HepG2 (cell line): ENCODE data around the gene PMEPA1. TPM values are rescaled to one million over a fixed set of nuclear protein-coding genes. Genes with fewer than 3 reads are reported as not detected.
A peak's percentile ranks its signal among the peaks of the same experiment; 100 is the strongest.

Experiments used
- ATAC-seq: fragments of 200-7000 bp; cut with Tn5 transposase; 3 replicates; pipeline ENCODE4 v1.9.1; 2020; ENCODE audit warnings: mild to moderate bottlenecking, moderate library complexity
- BruUV-seq: library from RNA; stranded (reverse); fragments of 400-500 nt; replicated peaks from 2 replicates; lab custom pipeline; 2021; lab: Mats Ljungman, UMichigan
- CTCF ChIA-PET: fragments of 300-600 bp; formaldehyde crosslinking; extraction: SDS; loops from one replicate; lab custom pipeline; 2021; ENCODE audit warnings: low total read pairs, inconsistent platforms, low intra/inter-chr PET ratio; lab: Yijun Ruan, JAX
- POLR2A ChIA-PET: fragments of 350-600 bp; sonication (Branson Sonifier 250); formaldehyde crosslinking; loops from one replicate; lab custom pipeline; 2020; ENCODE audit warnings: antibody characterized with exemption, inconsistent platforms; lab: Yijun Ruan, JAX
- DNase-seq: peaks from one replicate; pipeline ENCODE4 v3.0.0-alpha.2; 2015; ENCODE audit warnings: low spot score
- FAIRE-seq: peaks from 3 replicates; lab custom pipeline; 2011; peaks lifted over from hg19 to GRCh38; lab: Jason Lieb, UNC
- H2AFZ ChIP-seq: one replicate; pipeline ENCODE4 v1.6.1; 2011; ENCODE audit warnings: low read length, inconsistent platforms
- H3K27ac ChIP-seq: fragments of 300-600 bp; 3 replicates; pipeline ENCODE4 v1.8.0; 2011; ENCODE audit warnings: mixed run types, mild to moderate bottlenecking, mixed read lengths, low read length, inconsistent platforms; ENCODE audit not compliant: insufficient read depth; ENCODE audit errors: extremely low read length
- H3K27me3 ChIP-seq, 2 experiments: fragments of 200-600 bp in 1 of 2; 2 replicates in 1 of 2; 3 replicates in 1 of 2; pipeline versions ENCODE4 v1.6.0 to v1.8.0; 2011; ENCODE audit warnings: low read length in 2 of 2, mild to moderate bottlenecking in 2 of 2, moderate library complexity in 2 of 2, inconsistent platforms in 1 of 2; ENCODE audit not compliant: insufficient read depth in 2 of 2, control insufficient read depth in 1 of 2
- H3K36me3 ChIP-seq, 2 experiments: fragments of 200-600 bp in 1 of 2; replicated peaks in 1 of 2; 2 replicates in 1 of 2; 3 replicates in 1 of 2; pipeline versions ENCODE4 v1.5.1 to v1.8.0; 2011; ENCODE audit warnings: low read length in 2 of 2, inconsistent platforms in 1 of 2; ENCODE audit not compliant: insufficient read depth in 2 of 2, control insufficient read depth in 1 of 2
- H3K4me1 ChIP-seq: 2 replicates; pipeline ENCODE4 v1.5.1; 2012; ENCODE audit warnings: low read length, inconsistent platforms; ENCODE audit not compliant: insufficient read depth
- H3K4me2 ChIP-seq: 2 replicates; pipeline ENCODE4 v1.6.0; 2011; ENCODE audit warnings: low read depth, low read length, inconsistent platforms
- H3K4me3 ChIP-seq, 3 experiments: fragments of 200-600 bp in 1 of 3; sonication (generic), shearing (Covaris generic) in 1 of 3; replicated peaks in 1 of 3; 2 replicates each; pipeline ENCODE4 v1.5.1; 2011 to 2016; ENCODE audit warnings: low read length in 3 of 3, inconsistent platforms in 2 of 3, low read depth in 2 of 3, mild to moderate bottlenecking in 2 of 3, control low read depth in 1 of 3, mixed read lengths in 1 of 3; ENCODE audit not compliant: insufficient read depth in 1 of 3
- H3K79me2 ChIP-seq: one replicate; pipeline ENCODE4 v1.6.1; 2011; ENCODE audit warnings: low read length, inconsistent platforms; ENCODE audit not compliant: insufficient read depth
- H3K9ac ChIP-seq: 2 replicates; pipeline ENCODE4 v1.6.0; 2011; ENCODE audit warnings: mild to moderate bottlenecking, low read depth, low read length, inconsistent platforms; ENCODE audit not compliant: insufficient read depth
- H3K9me3 ChIP-seq: 2 replicates; pipeline ENCODE4 v1.5.1; 2012; ENCODE audit warnings: mild to moderate bottlenecking, low read length
- H4K20me1 ChIP-seq: 2 replicates; pipeline ENCODE4 v1.6.0; 2011; ENCODE audit warnings: inconsistent platforms, mild to moderate bottlenecking, low read length, moderate library complexity; ENCODE audit not compliant: insufficient read depth
- FOSL1 ChIP-seq: sonication (generic); formaldehyde crosslinking; IDR thresholded peaks from 2 replicates; pipeline ENCODE4 v1.9.0; 2021; ENCODE audit warnings: missing genetic modification reagents, borderline replicate concordance
- FOSL2 ChIP-seq: sonication (generic); formaldehyde crosslinking; IDR thresholded peaks from 2 replicates; pipeline ENCODE4 v1.4.0; 2020; ENCODE audit warnings: missing genetic modification reagents
- KLF9 ChIP-seq: IDR thresholded peaks from 2 replicates; pipeline ENCODE4 v1.6.1; 2016; ENCODE audit warnings: low read depth
- RORA ChIP-seq: sonication (generic); formaldehyde crosslinking; IDR thresholded peaks from 2 replicates; pipeline ENCODE4 v1.5.0; 2020; ENCODE audit warnings: mild to moderate bottlenecking, missing genetic modification reagents, moderate library complexity
- WGBS: methylation state at CpG from one replicate; pipeline ENCODE4 v1.1.6; 2017; ENCODE audit warnings: low lambda C conversion rate; 5-methylcytosine and 5-hydroxymethylcytosine counted together
- in situ Hi-C: cut with HindIII; loops from 2 replicates; pipeline ENCODE4 v1.10.0; 2017; ENCODE audit warnings: low pct_unique_long_range_greater_than_20kb; ENCODE audit not compliant: extremely low pct_ligation_motif_present
- intact Hi-C: fragments of 100-400 bp; cut with micrococcal nuclease; formaldehyde crosslinking; loops from one replicate; pipeline ENCODE4 v1.10.0; 2022; ENCODE audit not compliant: unreplicated experiment
- polyA plus RNA-seq, 8 experiments: library from polyadenylated mRNA; depleted of rRNA in 3 of 8; stranded (reverse) in 7 of 8; unstranded in 1 of 8; fragments of >200 nt; fragmentation: Illumina TruSeq in 4 of 8; extraction: Trizol in 4 of 8; gene quantifications; 2 replicates each; pipeline versions ENCODE4 v1.2.1 to v1.2.3, GENCODE V29; 2011 to 2016; ENCODE audit warnings: low read depth in 4 of 8, missing spikeins in 1 of 8, mixed read lengths in 1 of 8; ENCODE audit not compliant: insufficient read depth in 1 of 8
- total RNA-seq, 5 experiments: library from RNA; depleted of rRNA; stranded (reverse); fragments of >200 nt; fragmentation: Illumina TruSeq; extraction: Trizol; gene quantifications; 2 replicates each; pipeline ENCODE4 v1.2.3, GENCODE V29; 2016; ENCODE audit warnings: low read depth in 1 of 5
- TF ChIP-seq, protein P1 (sequence below): sonication (generic); formaldehyde crosslinking; IDR thresholded peaks from 2 replicates; pipeline ENCODE4 v1.8.1; 2023; ENCODE audit warnings: mild to moderate bottlenecking, missing genetic modification reagents

The PMEPA1 gene
- total and polyA plus RNA-seq, 2 of the 13 experiments (the other 11 are each of a cell fraction or from before 2014, with no cell fraction given), result not detected

DNA sequence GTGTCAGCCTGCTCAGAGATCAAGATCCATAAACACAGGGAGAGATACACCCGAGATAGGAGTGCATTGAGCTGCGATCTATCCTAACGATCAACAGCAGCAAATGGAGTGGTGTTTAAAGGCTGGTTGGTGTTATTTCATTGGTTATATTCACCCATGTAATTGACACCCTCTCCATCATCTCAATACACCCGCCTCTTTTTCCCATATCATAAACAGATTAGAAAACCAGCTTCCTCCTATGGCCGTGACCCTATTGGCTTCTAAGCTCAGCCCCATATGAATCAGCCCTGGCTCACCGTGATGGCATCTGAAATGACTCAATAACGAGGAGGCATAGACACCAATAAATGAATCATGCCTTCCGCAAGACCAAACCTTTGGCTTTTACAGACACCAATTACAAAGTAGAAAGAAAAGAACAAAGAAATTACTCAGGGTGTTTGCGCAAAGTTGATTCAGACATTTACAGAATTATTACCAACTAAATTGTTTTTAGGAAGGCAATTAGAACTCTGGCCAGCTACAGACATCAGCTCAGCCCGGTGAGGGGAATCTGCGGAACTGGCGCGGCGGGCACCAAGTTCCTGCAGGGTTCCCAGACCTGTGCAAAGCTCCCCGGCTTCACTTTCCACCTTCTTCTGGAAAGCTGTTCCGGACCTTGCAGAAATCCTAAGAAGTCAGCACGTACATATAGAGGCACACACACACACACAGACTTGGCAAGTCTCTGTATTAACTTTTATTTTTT is 11.5 kb downstream of the PMEPA1 start:
- no peak overlapping the region for H3K4me3 ChIP-seq
- no peak overlapping the region for H3K27ac ChIP-seq
- no peak overlapping the region for H3K4me2 ChIP-seq
- POLR2A ChIA-PET, result no interaction called here
- H2AFZ ChIP-seq, result no peak overlapping the region
- H4K20me1 ChIP-seq, result no peaks in the 10 kb centered on the region
- no TSS peak for BruUV-seq
- CTCF ChIA-PET, result no interaction called here
- ATAC-seq (no peak), FAIRE-seq (no peak), DNase-seq (peak; percentile 31)
- peaks cover 24 to 92% of the 10 kb centered on the region in 2 experiments for H3K27me3 ChIP-seq
- H3K4me1 ChIP-seq, result no peaks in the 10 kb centered on the region
- H3K9ac ChIP-seq, result no peak overlapping the region
- WGBS, result 31% methylated on average over 17 of the region's 17 CpGs
- no peaks in the 10 kb centered on the region for H3K36me3 ChIP-seq
- in situ Hi-C loops (no loop called here), intact Hi-C loops (no loop called here)
- TF ChIP-seq FOSL1 (CRISPR knock-in tag), result 0 out of 2 replicates have a peak, but pooled peaks have one; percentile 28
- TF ChIP-seq, protein P1, sequence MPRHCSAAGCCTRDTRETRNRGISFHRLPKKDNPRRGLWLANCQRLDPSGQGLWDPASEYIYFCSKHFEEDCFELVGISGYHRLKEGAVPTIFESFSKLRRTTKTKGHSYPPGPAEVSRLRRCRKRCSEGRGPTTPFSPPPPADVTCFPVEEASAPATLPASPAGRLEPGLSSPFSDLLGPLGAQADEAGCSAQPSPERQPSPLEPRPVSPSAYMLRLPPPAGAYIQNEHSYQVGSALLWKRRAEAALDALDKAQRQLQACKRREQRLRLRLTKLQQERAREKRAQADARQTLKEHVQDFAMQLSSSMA, result no peak
- peak; percentile 71 for TF ChIP-seq FOSL2 (CRISPR knock-in tag)
- H3K9me3 ChIP-seq, result no peaks in the 10 kb centered on the region
- no peaks in the 10 kb centered on the region for H3K79me2 ChIP-seq

DNA sequence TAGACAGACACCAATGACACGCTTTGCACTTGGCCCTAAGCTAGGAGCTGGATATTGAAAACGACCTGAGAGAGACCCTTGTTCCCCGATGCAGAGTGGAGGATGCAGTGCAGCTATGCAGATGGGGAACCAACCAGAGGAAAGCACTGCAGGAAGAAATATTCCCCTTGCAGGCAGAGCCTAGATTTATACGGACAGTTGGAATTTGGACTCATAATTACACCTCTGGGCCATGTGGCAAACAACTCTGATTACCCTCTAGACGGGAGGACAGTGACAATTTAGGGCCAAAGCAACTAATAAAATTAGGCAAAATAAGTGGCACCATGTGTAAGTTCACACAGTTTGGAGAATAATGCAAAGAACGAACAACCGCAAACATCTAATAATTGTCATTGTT is 12.3 kb downstream of the PMEPA1 start:
- intact Hi-C loops, result no loop called here
- WGBS, result 32% methylated on average over 7 of the region's 7 CpGs
- peaks cover 31 to 93% of the 10 kb centered on the region in 2 experiments for H3K27me3 ChIP-seq
- POLR2A ChIA-PET, result no interaction called here
- H3K4me1 ChIP-seq, result no peaks in the 10 kb centered on the region
- in situ Hi-C loops, result no loop called here
- no peak overlapping the region for H3K4me3 ChIP-seq
- H4K20me1 ChIP-seq, result no peaks in the 10 kb centered on the region
- no peak for FAIRE-seq
- no peak for DNase-seq
- no peak overlapping the region for H2AFZ ChIP-seq
- CTCF ChIA-PET, result no interaction called here
- ATAC-seq, result no peak
- no peak overlapping the region for H3K9ac ChIP-seq
- H3K79me2 ChIP-seq, result no peaks in the 10 kb centered on the region
- no TSS peak for BruUV-seq
- H3K4me2 ChIP-seq, result no peak overlapping the region
- no peak overlapping the region for H3K27ac ChIP-seq
- H3K9me3 ChIP-seq, result no peaks in the 10 kb centered on the region
- TF ChIP-seq RORA (no peak), KLF9 (CRISPR knock-in tag) (no peak)
- no peaks in the 10 kb centered on the region for H3K36me3 ChIP-seq
